Measurements from ENCODE around the gene VPS52.

DNA sequence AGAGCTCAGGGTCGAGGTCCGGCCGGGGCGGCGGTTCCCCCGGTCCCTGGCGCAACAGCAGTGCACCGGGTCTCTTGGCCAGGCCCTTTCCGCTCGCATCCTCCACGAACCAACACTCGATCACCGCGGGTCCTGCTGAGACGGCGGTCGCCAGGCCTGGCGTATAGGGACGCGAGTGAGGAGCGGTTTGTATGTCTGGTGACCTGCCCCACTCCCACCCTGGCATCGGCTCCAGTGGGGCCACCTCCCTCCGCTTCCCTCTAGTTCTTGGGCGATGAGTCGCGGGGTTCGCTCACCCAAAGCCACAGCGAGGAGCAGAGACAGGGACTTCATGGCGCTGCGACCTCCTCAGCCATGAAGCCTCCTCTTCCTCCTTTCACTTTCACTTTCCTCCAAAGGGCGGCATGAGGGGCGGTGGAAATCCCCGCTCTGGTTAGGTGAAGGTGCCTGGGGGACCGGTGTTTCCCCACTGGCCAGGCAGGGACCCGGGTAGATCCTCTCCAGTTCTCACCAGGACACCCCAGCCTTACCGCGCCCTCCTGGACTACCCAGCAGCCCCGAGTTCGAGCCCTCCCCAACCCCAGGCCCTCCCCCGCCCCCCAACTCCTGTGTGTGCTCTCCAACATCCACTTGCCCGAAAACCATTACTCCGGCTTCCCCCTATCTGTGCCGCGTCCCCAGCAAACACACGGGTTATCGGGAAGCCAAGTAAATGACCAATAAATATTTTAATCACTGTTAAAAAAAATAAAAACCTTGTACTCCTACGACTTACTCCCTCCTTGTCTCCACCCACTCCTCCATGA, 42.2 kb upstream of the VPS52 start, which contains the start of gene TAPBP:
- TF ChIP-seq, protein P1, sequence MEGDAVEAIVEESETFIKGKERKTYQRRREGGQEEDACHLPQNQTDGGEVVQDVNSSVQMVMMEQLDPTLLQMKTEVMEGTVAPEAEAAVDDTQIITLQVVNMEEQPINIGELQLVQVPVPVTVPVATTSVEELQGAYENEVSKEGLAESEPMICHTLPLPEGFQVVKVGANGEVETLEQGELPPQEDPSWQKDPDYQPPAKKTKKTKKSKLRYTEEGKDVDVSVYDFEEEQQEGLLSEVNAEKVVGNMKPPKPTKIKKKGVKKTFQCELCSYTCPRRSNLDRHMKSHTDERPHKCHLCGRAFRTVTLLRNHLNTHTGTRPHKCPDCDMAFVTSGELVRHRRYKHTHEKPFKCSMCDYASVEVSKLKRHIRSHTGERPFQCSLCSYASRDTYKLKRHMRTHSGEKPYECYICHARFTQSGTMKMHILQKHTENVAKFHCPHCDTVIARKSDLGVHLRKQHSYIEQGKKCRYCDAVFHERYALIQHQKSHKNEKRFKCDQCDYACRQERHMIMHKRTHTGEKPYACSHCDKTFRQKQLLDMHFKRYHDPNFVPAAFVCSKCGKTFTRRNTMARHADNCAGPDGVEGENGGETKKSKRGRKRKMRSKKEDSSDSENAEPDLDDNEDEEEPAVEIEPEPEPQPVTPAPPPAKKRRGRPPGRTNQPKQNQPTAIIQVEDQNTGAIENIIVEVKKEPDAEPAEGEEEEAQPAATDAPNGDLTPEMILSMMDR (IDR thresholded peaks at IDR 0.05) = no peak
- TF ChIP-seq EZH2 (IDR thresholded peaks at IDR 0.05) (no peak), EZH2phosphoT487 (IDR thresholded peaks at IDR 0.05) (no peak)
